ENCODE measurements around the gene PRKCQ.

The PRKCQ gene

DNA sequence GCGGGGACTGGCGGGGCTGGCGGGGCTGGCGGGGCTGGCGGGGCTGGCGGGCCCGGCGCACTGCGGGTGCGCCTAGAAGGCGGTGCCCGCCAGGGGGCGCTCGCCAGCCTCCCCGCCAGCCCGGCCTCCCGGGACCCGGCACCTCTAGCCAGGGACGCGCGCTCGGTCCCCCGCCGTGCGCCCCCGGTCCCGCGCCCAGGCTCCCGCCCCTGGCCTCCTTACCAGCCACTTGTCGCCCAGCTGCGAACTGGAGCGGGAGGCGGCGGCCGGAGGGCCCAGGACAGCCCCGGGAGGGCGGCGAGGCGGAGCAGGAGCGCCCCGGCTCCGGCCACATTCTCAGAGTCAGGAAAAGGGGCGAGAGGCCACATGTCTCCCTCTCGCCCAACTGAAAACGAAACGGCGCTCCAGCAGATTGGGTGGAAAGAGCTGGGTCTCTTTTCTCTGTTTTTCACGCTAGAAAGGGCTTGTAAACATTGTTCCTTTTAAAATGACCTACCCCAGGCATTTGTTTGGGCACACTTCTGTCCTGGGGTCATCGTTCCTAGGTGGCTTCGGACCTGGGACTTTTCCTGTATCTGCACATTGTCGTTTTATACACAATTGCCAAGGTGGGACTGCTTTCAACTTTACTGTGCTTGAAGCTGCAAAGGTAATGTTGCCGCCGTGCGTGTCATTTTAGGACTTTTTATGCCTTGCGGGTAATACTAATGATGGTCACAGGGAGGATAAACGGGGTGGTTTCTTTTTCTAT is 378 bp upstream of the PRKCQ start:
- DNase-seq (ENCODE audit: low read depth) = peak; percentile 35
- H3K4me3 ChIP-seq (ENCODE audit: low read length) = peak overlapping the region; percentile 50
- TF ChIP-seq CTCF (conservative IDR thresholded peaks at IDR 0.05; ENCODE audit: low read length) = peak; percentile 36

- TF ChIP-seq CTCF (conservative IDR thresholded peaks at IDR 0.05; ENCODE audit: low read length) = no peak
These were observed 733 bp downstream of the PRKCQ start for GRCh38 chr10:6579183-6579903.

DNA sequence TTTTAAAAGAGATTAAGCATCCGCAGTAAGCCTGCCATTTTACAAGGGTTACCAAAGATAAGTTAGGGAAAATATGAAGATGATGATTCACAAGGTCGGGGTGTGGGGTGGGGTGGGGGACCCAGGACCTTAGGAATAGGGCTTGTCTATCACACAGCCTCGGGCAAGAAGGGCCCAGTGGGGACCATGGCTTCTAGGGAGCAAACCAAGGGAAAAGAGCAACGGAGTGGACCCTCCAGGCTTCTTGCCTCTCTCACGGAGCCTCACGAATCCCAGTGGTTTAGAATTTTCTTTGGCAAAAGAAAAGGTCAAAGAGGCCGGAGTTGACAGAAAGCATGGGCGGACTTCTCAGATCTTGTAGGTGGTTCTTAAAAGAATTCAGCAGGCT is 1.3 kb downstream of the PRKCQ start:
- no peak for TF ChIP-seq CTCF (conservative IDR thresholded peaks at IDR 0.05; ENCODE audit: low read length)
- no peak overlapping the region for H3K4me3 ChIP-seq (ENCODE audit: low read length)
- no peak for DNase-seq (ENCODE audit: low read depth)

More at GRCh38 chr10:6579183-6579903, 733 bp downstream of the PRKCQ start:
- no peak for DNase-seq (ENCODE audit: low read depth)
- H3K4me3 ChIP-seq (ENCODE audit: low read length) = peak overlapping the region; percentile 37; the same call in 1 of the 2 replicates

GRCh38 chr10:6578251-6578771 is 1.8 kb downstream of the PRKCQ start:
- TF ChIP-seq CTCF (conservative IDR thresholded peaks at IDR 0.05; ENCODE audit: low read length) = no peak
- no peak for DNase-seq (ENCODE audit: low read depth)
- no peak overlapping the region for H3K4me3 ChIP-seq (ENCODE audit: low read length)

DNA sequence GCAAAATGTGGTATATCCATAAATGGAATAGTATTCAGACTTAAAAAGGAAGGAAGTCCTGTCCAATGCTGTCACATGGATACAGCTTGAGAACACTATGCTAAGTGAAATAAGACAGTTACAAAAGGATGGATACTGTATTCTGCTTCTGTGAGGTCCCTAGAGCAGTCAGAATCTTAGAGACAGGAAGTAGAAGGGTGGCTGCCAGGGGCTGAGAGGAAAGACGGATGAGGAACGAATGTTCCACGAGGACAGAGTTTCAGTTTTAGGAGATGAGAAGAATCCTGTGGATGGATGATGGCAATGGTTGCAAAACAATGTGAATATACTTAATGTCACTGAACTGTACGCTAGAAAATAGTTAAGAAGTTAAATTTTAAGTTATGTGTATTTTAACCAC is 3.8 kb downstream of the PRKCQ start:
- TF ChIP-seq CTCF (conservative IDR thresholded peaks at IDR 0.05; ENCODE audit: low read length) = no peak
- DNase-seq (ENCODE audit: low read depth) = no peak
- H3K4me3 ChIP-seq (ENCODE audit: low read length) = no peak overlapping the region

DNA sequence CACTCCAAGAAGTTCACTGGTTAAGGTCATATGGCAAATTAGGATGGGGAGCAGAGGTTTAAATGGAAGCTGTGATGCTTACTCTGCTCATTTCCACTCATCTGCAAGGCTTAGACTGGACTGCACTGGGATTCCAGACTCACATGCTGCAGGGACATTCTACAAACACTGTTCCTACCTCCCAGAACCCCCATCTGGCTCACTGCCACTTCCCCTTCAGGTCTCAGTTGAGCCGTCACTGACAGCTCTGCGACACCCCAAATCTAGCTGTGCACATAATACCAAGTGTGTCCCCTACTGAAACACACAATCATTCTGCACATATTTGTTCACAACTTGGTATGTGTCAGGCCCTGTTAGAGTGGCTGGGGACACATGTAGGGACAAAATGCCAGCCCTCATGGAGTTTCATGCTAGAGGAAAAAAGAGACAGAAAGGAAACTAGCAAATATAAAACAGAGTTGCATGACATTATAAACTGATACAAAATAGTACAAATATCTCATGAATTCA is 5.4 kb downstream of the PRKCQ start:
- no peak for DNase-seq (ENCODE audit: low read depth)
- no peak for TF ChIP-seq CTCF (conservative IDR thresholded peaks at IDR 0.05; ENCODE audit: low read length)
- no peak overlapping the region for H3K4me3 ChIP-seq (ENCODE audit: low read length)
